ENCODE data around the gene ARMH1.

The ARMH1 gene

GRCh38 chr1:44674113-44675000 is at the start of gene ARMH1, which contains the start of gene TMEM53:
Gene ARMH1, plus strand, starts transcription at chr1:44674714. Its CDS starts 14,984 bp downstream, at chr1:44689698.
Gene TMEM53, minus strand, starts transcription at chr1:44674481. Its CDS starts 90 bp downstream, at chr1:44674391.
- DNase-seq (ENCODE audit: low read depth, low spot score) = peak; percentile 99

- no peak for DNase-seq (ENCODE audit: low read depth, low spot score)
Measured at GRCh38 chr1:44625348-44625747, 49.2 kb upstream of the ARMH1 start.

GRCh38 chr1:44628962-44629756 is 45.4 kb upstream of the ARMH1 start:
- no peak for DNase-seq (ENCODE audit: low read depth, low spot score)

GRCh38 chr1:44630116-44630515 is 44.4 kb upstream of the ARMH1 start:
- DNase-seq (ENCODE audit: low read depth, low spot score) = no peak

- DNase-seq (ENCODE audit: low read depth, low spot score) = no peak
Measured at GRCh38 chr1:44631333-44631646, 43.2 kb upstream of the ARMH1 start.

- DNase-seq (ENCODE audit: low read depth, low spot score) = peak; percentile 70
Measured at GRCh38 chr1:44631647-44632539, 42.6 kb upstream of the ARMH1 start.

- DNase-seq (ENCODE audit: low read depth, low spot score) = no peak
Measured at GRCh38 chr1:44632598-44632997, 41.9 kb upstream of the ARMH1 start.

GRCh38 chr1:44634606-44635189 is 39.8 kb upstream of the ARMH1 start:
- no peak for DNase-seq (ENCODE audit: low read depth, low spot score)

- no peak for DNase-seq (ENCODE audit: low read depth, low spot score)
Measured at GRCh38 chr1:44635439-44635838, 39.1 kb upstream of the ARMH1 start.

GRCh38 chr1:44636083-44636687 is 38.3 kb upstream of the ARMH1 start:
- no peak for DNase-seq (ENCODE audit: low read depth, low spot score)

GRCh38 chr1:44636688-44637598 is 37.6 kb upstream of the ARMH1 start:
- DNase-seq (ENCODE audit: low read depth, low spot score) = no peak

- no peak for DNase-seq (ENCODE audit: low read depth, low spot score)
Measured at GRCh38 chr1:44637702-44638411, 36.7 kb upstream of the ARMH1 start.

GRCh38 chr1:44640200-44640853 is 34.2 kb upstream of the ARMH1 start:
- DNase-seq (ENCODE audit: low read depth, low spot score) = no peak

GRCh38 chr1:44641126-44642102 is 33.1 kb upstream of the ARMH1 start:
- DNase-seq (ENCODE audit: low read depth, low spot score) = no peak

- DNase-seq (ENCODE audit: low read depth, low spot score) = no peak
Measured at GRCh38 chr1:44642255-44642654, 32.3 kb upstream of the ARMH1 start.

- no peak for DNase-seq (ENCODE audit: low read depth, low spot score)
Measured at GRCh38 chr1:44642925-44643324, 31.6 kb upstream of the ARMH1 start.

GRCh38 chr1:44643721-44644334 is 30.7 kb upstream of the ARMH1 start:
- no peak for DNase-seq (ENCODE audit: low read depth, low spot score)

Measured in smooth muscle cell of the brain vasculature (primary cell).